Cortex of kidney (tissue), 1 donor: ENCODE results near the gene TMEM167A.

Experiments
- DNase-seq: peaks from one replicate; lab custom pipeline; 2025; lab: John Stamatoyannopoulos, UW

TMEM167A gene

DNA sequence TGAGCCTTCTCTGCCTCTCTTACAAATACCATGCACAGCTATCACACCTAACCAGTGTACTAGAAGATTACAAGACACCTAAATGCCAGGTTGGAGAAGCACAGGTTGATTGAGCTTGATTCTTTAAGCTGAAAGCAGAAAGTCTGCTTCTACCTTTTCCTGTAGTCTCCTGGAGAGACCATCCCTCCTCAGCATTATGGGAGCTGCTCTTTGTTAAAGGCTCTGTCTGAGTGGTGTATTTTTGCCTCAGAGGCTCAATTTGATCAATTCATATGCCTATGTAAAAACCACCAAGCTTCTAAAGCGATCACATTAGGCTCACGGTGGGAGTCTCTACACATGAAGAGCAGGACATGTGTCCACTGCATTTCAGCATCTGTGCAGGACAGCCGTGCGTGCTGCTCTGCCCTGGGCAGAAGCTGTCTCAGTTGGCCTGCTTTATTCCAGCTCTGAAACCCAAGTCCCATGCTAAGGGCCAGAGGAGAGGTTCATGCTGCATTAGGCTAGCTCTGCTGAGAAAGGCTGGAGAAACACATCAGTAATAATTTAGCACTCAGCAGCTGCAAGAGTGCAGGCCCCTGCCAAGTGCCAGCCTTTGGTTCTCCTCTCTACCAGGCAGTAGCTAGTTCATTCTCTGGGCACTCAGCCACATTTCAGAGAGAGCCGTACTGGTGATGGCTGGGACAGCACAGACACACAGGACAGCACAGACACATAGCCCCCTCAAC is 41.7 kb downstream of the TMEM167A start:
- no peak for DNase-seq

DNA sequence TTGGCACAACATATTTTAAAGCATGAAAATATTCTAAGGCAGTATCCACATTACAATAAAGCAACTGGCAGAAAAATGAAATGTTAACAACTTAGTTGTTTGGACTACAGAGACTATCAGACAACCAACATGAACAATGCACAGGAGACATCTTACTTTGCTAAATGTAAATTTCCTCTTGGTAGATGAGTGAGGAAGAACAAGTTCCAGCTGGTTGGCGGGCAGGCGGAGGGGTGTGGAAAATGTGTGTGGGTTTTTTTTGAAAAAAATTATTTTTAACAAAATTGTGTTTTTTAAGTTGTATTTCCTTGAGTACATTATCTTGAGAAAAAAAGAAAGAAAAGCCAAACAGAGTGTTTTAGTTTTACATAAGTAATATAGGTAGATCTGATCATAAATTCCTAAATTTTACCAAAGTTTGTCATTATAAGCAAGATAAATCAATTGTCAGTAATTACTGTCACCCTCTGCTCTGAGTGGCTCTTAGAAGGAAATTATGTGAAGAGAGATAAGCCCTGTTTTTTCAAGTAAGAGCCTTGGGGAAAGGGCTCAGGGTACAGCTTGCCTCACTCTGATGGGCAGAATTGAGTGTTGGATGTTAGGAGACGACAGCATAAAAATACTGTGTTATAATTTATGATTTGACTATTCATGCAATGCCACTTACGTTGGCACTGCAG is 42.5 kb downstream of the TMEM167A start:
- no peak for DNase-seq

DNA sequence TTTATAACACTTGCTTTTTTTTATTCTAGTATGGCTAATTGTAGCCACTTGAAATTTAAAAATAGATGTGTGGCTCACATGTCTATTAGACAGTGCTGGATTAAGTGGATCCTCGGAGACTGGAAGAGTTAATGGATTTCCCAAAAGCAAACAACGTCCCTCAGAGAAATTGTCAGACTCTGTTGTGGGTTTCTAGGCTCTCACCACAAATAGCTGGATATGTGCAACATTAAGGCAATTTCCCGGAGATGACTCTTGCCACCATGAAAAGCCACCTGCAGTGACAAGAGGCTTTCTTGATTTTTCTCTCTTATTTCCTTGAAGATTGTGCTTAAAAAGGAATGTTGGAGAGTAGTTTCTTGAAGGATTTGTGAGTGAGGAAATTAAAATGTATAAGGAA is 43.2 kb downstream of the TMEM167A start:
- DNase-seq: no peak

DNA sequence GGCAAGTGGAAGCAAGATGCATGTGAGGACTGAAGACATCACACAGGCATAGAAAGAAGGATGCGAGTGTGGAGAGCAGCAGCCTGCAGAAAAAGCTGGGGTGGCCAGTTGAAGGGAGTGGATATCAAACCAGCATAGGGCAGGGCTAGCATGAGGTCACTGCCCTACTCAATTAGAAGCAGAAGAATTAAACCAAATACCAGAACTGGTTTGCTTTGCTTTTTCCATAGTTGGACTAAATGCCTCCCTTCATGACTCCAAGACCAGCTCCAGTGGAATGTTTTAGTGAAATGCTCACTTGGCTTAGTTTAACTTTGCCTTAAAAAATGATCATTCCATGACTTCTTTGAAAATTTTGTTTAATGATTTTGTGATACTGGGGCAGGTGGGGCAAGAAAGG is 45.8 kb downstream of the TMEM167A start:
- no peak for DNase-seq

DNA sequence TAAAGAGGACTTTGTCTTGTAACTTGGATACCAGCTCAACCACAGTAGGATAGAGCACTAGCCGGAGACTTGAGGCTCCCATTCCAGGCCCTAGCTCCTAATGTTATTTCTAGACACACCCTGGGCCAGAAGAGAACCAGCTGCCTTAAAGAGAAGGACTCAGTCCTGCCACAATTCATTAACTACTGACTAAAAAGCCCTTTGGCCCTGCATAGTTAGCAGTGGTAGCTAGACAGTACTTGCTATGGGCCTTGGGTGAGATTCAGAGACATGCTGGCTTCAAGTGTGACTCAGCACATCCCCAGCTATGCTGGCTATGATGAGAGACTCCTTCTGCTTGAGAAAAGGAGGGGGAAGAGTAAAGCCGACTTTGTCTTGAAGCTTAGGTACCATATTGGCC is 47.3 kb downstream of the TMEM167A start:
- no peak for DNase-seq

DNA sequence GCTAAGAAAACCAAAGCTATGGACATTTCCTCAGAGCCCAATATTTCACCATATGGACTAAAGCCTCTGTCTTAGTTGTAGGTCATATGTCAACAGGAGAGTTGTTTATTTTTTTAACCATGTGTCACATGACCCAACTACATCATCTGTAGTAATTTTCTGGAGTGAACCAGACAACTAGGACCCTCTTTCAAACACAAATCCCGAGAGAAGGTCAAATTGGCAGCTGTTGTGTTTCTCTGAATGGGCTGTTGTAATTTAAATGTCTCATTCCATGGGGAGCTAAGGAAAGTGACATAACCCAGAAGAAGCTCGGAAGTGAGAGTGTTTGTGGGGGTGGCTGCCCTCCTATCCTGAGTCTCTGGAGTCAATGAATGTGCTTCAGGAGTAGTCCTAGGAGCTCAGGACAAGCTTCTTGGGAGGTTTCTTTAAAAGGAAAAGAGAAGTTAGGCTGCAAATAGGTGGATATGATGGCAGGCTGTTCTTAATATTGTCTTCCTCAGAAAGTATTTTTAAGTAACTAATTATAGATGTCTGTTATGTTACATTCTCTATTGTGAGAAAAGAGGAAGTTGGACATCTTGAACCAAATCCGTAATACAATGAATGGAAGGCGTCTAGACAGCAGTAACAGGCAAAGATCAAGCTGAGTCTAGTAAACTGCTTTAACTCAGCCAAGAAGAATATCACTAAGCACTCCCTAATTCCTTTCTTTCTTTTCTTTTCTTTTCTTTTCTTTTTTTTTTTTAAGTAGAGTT is 50.1 kb downstream of the TMEM167A start:
- DNase-seq: no peak

DNA sequence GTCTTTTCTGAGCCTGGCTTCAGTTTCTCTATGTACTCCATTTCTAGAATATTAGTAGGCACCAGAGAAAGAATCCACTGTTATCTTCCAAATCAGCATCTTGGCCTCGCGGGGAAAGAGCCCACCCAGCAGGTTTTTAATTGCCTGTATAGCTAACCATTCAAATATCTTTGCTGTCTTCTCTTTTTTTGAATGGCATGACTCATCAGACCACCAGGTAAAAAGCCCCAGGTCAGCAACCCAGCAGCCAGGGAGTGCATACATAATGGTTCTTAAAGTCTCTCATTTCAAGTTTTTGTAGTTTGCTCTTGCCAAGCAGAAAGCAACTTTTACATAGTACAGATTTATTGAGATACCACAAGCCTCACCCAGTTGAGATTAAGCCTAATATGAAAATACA is 50.7 kb downstream of the TMEM167A start:
- DNase-seq: no peak

DNA sequence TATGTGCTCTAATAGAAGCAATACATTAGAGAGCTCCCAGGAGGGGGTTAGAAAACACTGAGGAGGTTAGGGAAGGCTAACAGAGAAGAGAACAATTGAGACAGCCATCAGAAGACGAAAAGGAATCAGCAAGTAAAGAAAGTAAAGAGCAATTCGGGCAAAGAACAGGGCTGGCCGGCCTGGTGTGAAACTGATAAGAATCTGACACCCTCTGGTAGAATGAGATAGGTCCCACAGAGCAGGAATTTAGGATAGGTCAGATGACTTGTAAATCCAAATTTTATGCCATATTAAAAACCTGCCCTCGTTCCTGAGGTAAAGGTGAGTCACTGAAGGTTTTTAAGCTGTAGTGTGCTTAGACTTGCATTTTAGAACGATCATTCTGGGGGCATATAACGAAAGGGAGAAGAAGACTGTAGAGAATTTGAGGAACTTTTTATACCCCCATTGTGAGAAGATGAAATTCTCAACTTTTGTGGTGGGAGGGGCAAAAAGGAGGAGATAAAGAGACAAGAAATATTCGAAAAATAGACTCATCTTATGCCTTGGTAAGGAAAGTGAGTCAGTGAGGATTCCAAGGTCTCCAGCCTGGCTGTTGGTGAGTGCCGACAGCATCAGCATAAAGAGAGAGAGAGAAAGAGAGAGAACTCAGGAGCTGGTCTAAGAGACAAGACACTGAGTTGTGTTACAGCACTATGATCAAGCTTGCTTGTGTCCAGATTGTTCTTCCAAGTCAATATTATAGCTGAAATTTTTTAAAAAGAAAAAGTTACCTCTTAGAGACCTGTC is 51.3 kb downstream of the TMEM167A start:
- no peak for DNase-seq

DNA sequence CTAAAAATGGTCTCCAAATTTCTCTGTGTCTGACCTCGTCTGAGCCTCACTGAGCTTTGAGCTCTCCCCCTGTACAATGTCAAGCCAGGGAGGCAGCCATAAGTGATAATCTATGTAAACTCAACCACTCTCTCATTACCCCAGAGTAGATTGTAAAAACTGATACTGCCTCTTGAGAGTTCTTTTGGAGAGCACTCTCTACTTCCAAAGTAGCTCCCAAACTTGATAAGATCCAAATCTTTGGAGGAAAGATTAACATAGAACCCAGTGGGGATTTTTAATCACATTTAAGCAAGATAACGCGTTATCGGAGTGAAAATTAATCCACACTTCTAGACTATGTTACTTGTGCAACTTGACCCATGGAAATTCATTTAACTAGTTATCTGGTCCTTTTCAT is 54.9 kb downstream of the TMEM167A start:
- no peak for DNase-seq

DNA sequence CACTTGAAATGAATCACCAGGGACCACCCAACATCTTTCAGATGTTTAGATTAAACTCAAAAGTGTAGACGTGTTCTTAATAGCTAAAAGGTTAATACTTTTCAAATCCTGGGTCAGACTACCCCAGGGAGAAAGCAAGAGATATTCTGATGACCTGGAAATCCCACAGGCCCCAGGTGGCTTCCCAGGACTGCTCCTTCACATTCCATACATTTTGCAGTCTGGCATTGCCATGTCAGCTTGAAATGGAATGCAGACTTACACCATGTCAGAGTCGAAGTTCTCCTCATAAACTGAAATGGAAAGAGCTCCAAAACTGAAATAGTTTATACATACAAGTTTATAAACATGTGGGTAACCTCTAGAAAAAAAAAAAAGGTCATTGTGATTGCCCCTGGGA is 61.5 kb downstream of the TMEM167A start:
- DNase-seq: no peak

DNA sequence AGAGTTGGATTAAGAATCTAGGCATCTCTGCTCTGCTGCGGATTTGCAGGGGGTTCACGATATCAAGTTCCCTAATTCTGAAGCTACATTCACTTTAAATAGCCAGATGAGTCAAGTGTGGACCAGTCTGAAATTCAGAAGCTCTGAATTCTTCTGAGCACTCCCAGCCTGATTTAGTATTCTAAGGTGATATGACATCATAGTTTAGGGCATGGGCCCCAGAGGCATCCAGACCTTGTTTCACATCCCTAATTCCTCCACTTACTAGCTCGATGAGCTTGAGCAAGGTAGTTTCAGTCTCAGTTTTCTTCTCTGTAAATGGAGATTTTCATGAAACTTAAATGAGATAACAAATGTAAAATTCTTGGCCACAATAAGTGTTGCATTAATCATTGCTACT is 65.2 kb downstream of the TMEM167A start:
- no peak for DNase-seq

DNA sequence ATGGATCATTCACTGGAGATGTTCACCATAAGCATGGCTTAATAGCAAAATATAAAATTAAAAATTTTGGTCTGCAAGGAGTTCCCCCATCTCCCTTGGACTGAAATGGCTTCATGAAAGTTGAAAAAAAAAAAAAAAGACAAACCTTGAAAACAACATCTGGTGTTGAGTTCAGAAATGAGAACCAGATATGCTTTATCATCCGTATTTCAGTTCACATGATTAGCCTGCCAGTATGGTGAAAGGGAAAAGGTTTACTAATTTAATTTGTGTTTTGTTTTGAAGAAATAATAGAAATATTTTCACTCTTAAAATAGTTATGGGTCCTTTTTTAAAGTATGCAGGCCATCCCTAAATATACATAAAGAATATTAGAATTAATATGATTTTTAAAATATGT is 67.8 kb downstream of the TMEM167A start:
- DNase-seq: no peak

DNA sequence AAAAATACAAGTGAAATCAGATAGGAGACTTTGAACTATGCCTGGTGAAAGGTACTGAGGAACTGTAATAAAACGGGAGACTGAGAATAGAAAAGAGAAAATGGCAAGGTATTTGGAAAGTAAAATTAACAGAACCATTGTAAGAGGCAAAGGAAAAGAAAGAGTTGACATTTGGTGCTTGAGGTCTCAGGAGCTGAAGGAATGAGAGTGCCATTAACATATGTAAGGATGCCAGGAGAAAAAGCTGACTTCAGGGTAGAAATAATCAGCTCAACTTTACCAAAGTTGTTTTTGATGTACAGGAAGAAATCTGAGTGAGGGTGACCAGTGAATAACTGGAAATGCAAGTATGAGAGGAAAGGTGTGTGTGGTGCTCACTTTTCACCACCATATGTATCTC is 69.4 kb downstream of the TMEM167A start:
- no peak for DNase-seq

DNA sequence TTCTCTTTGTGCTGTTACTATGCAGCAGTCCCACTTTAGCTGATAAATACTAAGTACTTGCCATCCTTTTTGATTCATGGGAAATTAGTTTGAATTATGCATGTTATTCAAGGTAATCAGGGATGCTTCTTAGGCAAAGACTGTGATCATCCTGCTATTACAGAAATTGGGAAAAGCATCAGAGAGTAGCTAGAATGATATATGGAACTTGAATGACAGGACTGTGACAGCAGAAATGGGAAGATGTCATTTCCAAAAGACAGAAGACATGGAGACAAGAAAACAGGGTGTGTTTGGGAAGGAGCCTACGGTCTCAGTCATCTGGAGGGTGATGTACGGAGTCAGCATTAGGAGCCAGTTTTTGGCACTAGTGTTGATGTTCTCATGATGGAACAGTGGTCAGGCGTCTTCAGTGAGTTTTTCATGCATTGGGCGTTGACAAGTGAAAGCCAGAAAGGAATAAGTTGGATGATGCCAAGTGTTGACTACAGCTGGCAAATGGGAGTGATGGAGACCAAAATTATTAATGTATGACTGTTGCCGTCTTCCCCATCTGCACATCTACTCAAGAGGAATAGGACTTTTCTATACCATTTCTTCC is 70.4 kb downstream of the TMEM167A start:
- DNase-seq: no peak

DNA sequence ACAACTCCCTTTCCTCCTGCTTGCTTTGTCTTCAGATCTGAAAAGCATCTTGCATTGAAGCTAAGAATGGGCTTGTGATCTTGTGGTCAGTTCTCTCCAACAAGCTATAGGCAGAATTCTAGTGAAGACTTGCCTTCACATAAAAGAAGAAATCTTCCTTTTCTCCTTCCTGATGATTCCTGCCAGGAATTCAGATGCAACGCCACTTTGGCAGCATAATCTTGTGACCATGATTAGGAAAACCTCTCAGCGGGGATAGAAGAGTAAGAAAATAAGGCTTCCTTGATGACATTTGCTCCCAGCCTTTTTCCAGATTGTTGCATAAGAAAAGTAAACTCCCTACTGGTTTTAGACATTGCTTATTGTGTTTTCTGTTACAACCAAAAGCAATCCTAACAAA is 73.4 kb downstream of the TMEM167A start:
- DNase-seq: no peak
